ENCODE measurements around the gene C22orf15. TPM values are rescaled to one million over a fixed set of nuclear protein-coding genes. Genes with fewer than 3 reads are reported as not detected.

Gene C22orf15, protein sequence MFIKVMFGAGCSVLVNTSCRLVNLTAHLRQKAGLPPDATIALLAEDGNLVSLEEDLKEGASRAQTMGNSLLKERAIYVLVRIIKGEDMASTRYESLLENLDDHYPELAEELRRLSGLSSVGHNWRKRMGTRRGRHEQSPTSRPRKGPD
- total RNA-seq (2021), result 0.81 and 1.8 TPM in 2 replicates
- long read RNA-seq, partial matches to known transcripts, result 0 of 3 reads
- long read RNA-seq, other reads (novel, unspliced or antisense), result 2 of 3 reads

DNA sequence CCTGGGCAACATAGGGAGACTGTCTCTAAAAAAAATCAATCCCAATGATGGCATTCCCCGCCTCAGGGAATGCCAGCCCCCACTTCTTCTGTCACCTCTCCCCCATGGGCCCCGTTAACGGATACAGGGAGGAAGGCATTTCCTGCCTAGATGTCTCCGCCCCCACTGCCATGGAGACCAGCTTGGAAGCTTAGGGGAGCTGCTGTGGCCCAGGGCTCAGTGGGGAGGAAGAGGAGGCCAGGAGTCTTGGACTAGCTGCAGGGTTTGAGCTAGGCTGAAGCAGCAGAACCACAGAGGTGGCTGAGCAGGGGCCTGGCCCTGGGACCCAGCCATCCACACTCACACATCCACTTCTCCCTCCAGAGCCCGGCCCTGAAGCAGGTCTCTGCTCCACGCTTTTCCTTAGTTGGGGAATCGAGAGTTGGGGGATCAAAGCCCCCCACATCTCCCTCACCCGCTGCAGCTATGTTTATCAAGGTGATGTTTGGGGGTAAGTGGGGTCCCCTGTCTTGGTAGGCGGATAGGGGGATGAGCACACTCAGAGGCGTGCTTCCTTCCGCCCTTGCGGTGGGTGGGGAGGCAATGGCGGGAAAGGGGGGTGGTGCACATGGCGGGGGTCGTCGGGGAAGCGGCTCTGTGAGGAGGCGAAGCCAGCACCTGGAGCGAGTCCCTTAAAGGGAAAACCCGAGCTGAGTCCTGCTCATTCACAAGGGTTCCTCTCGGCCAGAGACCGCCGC, at the start of gene C22orf15:
TSS of gene C22orf15 (plus strand) at position 149 of the 737 bp plus-strand sequence. CDS start at position 466, 317 bp downstream.
- Histone ChIP-seq H2AFZ (ENCODE audit: low read length) (no peak within 1 kb of the TSS), H2BK120ac (ENCODE audit: low read depth, low read length, poor library complexity, severe bottlenecking) (no peak within 1 kb of the TSS), H2AK5ac (ENCODE audit: insufficient read length, low read length) (no peak within 1 kb of the TSS), H4K5ac (ENCODE audit: insufficient read length, low read depth, low read length) (no peak within 1 kb of the TSS), H3K23me2 (ENCODE audit: insufficient read length, low read depth, low read length, poor library complexity, severe bottlenecking) (peaks cover 2% of the 10 kb centered on the region), H3K4ac (ENCODE audit: low read depth, low read length) (no peak within 1 kb of the TSS), H3K14ac (ENCODE audit: insufficient read depth, low read length) (peak within 1 kb of the TSS; percentile 27), H4K20me1 (ENCODE audit: control insufficient read depth, insufficient read depth, insufficient read length) (no peaks in the 10 kb centered on the region), H3K18ac (ENCODE audit: insufficient read length, low read depth, low read length) (no peak within 1 kb of the TSS), H3K79me2 (ENCODE audit: insufficient read depth, low read length) (no peaks in the 10 kb centered on the region), H3K79me1 (ENCODE audit: insufficient read depth, low read depth, low read length, poor library complexity, severe bottlenecking) (no peaks in the 10 kb centered on the region), H3T11ph (ENCODE audit: low read length) (no peak within 1 kb of the TSS), H3K4me2 (ENCODE audit: insufficient read depth, insufficient read length, low read length) (peak within 1 kb of the TSS; percentile 49), H3K4me1 (ENCODE audit: insufficient read depth, low read length) (peaks cover 4% of the 10 kb centered on the region; the same call in 1 of the 2 replicates), H3K27me3 (ENCODE audit: insufficient read depth, low read length) (no peaks in the 10 kb centered on the region), H3K23ac (ENCODE audit: insufficient read length, low read depth, low read length) (no peak within 1 kb of the TSS), H2BK20ac (ENCODE audit: low read depth, low read length, poor library complexity, severe bottlenecking) (no peak within 1 kb of the TSS), H3K27ac (ENCODE audit: insufficient read length, low read depth, low read length) (no peak within 1 kb of the TSS), H3K9me3 (ENCODE audit: control insufficient read depth, low read depth, low read length) (no peaks in the 10 kb centered on the region), H3K56ac (ENCODE audit: insufficient read length, low read depth, low read length) (no peak within 1 kb of the TSS), H3K9ac (ENCODE audit: extremely low read depth, insufficient read length, low read length) (no peak within 1 kb of the TSS), H2BK5ac (ENCODE audit: insufficient read length, low read length) (no peak within 1 kb of the TSS), H4K91ac (ENCODE audit: insufficient read length, low read depth, low read length) (no peak within 1 kb of the TSS), H4K8ac (replicated peaks; ENCODE audit: insufficient read length, low read depth, low read length) (no peak within 1 kb of the TSS), H2BK15ac (ENCODE audit: low read depth, low read length) (no peak within 1 kb of the TSS), H2BK12ac (ENCODE audit: insufficient read length, low read depth, low read length) (no peak within 1 kb of the TSS)
- Mint-ChIP-seq H3K9me3 (no peaks in the 10 kb centered on the region), H3K36me3 (ENCODE audit: insufficient read depth in 1 of 3, low read depth in 3 of 3) (peaks cover 5 to 10% (median 7%) of the 10 kb centered on the region in 3 experiments; a peak in 4 of 7 replicates), H3K27ac (peak within 1 kb of the TSS in 1 of 3 experiments; percentile 92; a peak in 1 of 7 replicates), H3K4me3 (peak within 1 kb of the TSS; percentile 22 to 49; a peak in 3 of 5 replicates), H3K27me3 (ENCODE audit: low read depth) (peaks cover 32% of the 10 kb centered on the region), H3K4me1 (peaks cover 19 to 28% of the 10 kb centered on the region in 2 experiments)
- whole genome bisulfite sequencing (ENCODE audit: extremely low coverage, insufficient read length, low lambda C conversion rate), result no CpG with 5 or more reads among the region's 23 CpGs
- DNase-seq, result peak; percentile 77
- TF ChIP-seq, protein P1, sequence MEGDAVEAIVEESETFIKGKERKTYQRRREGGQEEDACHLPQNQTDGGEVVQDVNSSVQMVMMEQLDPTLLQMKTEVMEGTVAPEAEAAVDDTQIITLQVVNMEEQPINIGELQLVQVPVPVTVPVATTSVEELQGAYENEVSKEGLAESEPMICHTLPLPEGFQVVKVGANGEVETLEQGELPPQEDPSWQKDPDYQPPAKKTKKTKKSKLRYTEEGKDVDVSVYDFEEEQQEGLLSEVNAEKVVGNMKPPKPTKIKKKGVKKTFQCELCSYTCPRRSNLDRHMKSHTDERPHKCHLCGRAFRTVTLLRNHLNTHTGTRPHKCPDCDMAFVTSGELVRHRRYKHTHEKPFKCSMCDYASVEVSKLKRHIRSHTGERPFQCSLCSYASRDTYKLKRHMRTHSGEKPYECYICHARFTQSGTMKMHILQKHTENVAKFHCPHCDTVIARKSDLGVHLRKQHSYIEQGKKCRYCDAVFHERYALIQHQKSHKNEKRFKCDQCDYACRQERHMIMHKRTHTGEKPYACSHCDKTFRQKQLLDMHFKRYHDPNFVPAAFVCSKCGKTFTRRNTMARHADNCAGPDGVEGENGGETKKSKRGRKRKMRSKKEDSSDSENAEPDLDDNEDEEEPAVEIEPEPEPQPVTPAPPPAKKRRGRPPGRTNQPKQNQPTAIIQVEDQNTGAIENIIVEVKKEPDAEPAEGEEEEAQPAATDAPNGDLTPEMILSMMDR (conservative IDR thresholded peaks at IDR 0.05), result no peak
